OCI-LY3 (cell line): ENCODE results near the gene TRIM33.

Source experiments
- H2AFZ ChIP-seq: fragments of 200-600, 300-600 bp; shearing (Covaris generic); 2 replicates; pipeline ENCODE4 v1.6.0; 2014; ENCODE audit warnings: antibody characterized with exemption, low read depth, low read length
- H3K27ac ChIP-seq: fragments of 200-600, 300-600 bp; sonication (generic); 2 replicates; pipeline ENCODE4 v1.5.1; 2014; ENCODE audit warnings: mild to moderate bottlenecking, low read length, moderate library complexity, mixed read lengths
- H3K27me3 ChIP-seq: fragments of 200-600, 300-600 bp; sonication (generic); 2 replicates; pipeline ENCODE4 v1.6.1; 2014; ENCODE audit warnings: low read depth, low read length, mixed read lengths
- H3K36me3 ChIP-seq: fragments of 200-600, 300-600 bp; sonication (generic); replicated peaks from 2 replicates; pipeline ENCODE3; 2014; ENCODE audit warnings: low read depth, low read length, mixed read lengths
- H3K4me1 ChIP-seq: fragments of 300-600, 200-600 bp; sonication (generic); 2 replicates; pipeline ENCODE4 v1.6.1; 2014; ENCODE audit warnings: low read length, mixed read lengths
- H3K4me2 ChIP-seq: fragments of 200-600, 300-600 bp; sonication (generic); 2 replicates; pipeline ENCODE4 v1.6.1; 2014; ENCODE audit warnings: low read length, mixed read lengths
- H3K4me3 ChIP-seq: fragments of 300-600, 200-600 bp; sonication (generic); 2 replicates; pipeline ENCODE4 v1.5.1; 2014; ENCODE audit warnings: antibody characterized with exemption, mild to moderate bottlenecking, low read length, moderate library complexity
- H3K79me2 ChIP-seq: fragments of 300-600, 200-600 bp; shearing (Covaris generic); 2 replicates; pipeline ENCODE4 v1.6.1; 2014; ENCODE audit warnings: mild to moderate bottlenecking, low read length, mixed read lengths
- H3K9ac ChIP-seq: fragments of 300-600, 200-600 bp; shearing (Covaris generic); 2 replicates; pipeline ENCODE4 v1.6.0; 2014; ENCODE audit warnings: mild to moderate bottlenecking, low read length, moderate library complexity
- H3K9me3 ChIP-seq: fragments of 200-600, 300-600 bp; shearing (Covaris generic); 2 replicates; pipeline ENCODE4 v1.6.1; 2014; ENCODE audit warnings: low read length, mixed read lengths; ENCODE audit not compliant: insufficient read depth
- H4K20me1 ChIP-seq: fragments of 200-600, 300-600 bp; sonication (generic); 2 replicates; pipeline ENCODE4 v1.6.1; 2016; ENCODE audit warnings: low read length, mixed read lengths; ENCODE audit not compliant: insufficient read depth
- EZH2phosphoT487 ChIP-seq: fragments of 200-600 bp; shearing (Covaris generic); IDR thresholded peaks from 2 replicates; pipeline ENCODE4 v1.6.1; 2018; ENCODE audit warnings: antibody characterized with exemption, mixed run types, low read depth
- TF ChIP-seq, protein P1 (sequence below): fragments of 200-600, 300-600 bp; sonication (generic); IDR thresholded peaks from 2 replicates; pipeline ENCODE4 v1.5.1; 2014; ENCODE audit warnings: antibody characterized with exemption, low read length, low read depth

Gene TRIM33

GRCh38 chr1:114386129-114387009 is 124.6 kb downstream of the TRIM33 start:
- Histone ChIP-seq H3K4me2 (no peak overlapping the region), H3K27ac (no peak overlapping the region), H3K79me2 (no peaks in the 10 kb centered on the region), H3K36me3 (peaks cover 2% of the 10 kb centered on the region), H3K4me1 (no peaks in the 10 kb centered on the region), H4K20me1 (no peaks in the 10 kb centered on the region), H2AFZ (no peak overlapping the region), H3K9me3 (no peaks in the 10 kb centered on the region), H3K4me3 (no peak overlapping the region), H3K27me3 (no peaks in the 10 kb centered on the region), H3K9ac (no peak overlapping the region)
- no peak for TF ChIP-seq EZH2phosphoT487
- TF ChIP-seq, protein P1, sequence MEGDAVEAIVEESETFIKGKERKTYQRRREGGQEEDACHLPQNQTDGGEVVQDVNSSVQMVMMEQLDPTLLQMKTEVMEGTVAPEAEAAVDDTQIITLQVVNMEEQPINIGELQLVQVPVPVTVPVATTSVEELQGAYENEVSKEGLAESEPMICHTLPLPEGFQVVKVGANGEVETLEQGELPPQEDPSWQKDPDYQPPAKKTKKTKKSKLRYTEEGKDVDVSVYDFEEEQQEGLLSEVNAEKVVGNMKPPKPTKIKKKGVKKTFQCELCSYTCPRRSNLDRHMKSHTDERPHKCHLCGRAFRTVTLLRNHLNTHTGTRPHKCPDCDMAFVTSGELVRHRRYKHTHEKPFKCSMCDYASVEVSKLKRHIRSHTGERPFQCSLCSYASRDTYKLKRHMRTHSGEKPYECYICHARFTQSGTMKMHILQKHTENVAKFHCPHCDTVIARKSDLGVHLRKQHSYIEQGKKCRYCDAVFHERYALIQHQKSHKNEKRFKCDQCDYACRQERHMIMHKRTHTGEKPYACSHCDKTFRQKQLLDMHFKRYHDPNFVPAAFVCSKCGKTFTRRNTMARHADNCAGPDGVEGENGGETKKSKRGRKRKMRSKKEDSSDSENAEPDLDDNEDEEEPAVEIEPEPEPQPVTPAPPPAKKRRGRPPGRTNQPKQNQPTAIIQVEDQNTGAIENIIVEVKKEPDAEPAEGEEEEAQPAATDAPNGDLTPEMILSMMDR = no peak

DNA sequence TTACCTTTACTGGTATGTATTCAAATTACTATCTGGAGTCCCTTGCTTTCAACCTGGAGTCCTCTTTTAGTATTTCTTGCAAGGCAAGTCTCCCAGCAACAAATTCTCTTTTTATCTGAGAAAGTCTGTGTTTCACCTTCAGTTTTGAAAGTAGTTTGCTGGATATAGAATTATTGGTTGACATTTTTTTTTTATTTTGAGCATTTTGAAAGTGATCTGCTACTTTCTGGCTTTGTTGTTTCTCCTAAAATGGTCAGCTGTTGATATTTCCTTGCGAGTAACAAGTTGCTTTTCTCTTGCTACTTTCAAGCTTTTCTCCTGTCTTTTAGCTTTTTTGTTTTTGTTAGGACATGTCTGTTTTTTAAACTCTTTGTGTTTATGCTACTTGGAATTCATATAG is 126.1 kb downstream of the TRIM33 start:
- no peaks in the 10 kb centered on the region for H3K4me1 ChIP-seq
- no peaks in the 10 kb centered on the region for H4K20me1 ChIP-seq
- no peak overlapping the region for H3K27ac ChIP-seq
- peaks cover under 1% of the 10 kb centered on the region for H3K36me3 ChIP-seq
- H3K4me3 ChIP-seq = no peak overlapping the region
- TF ChIP-seq, protein P1 = no peak
- TF ChIP-seq EZH2phosphoT487 = no peak
- no peak overlapping the region for H2AFZ ChIP-seq
- H3K4me2 ChIP-seq = no peak overlapping the region
- H3K9ac ChIP-seq = no peak overlapping the region
- H3K9me3 ChIP-seq = no peaks in the 10 kb centered on the region
- no peaks in the 10 kb centered on the region for H3K79me2 ChIP-seq
- no peaks in the 10 kb centered on the region for H3K27me3 ChIP-seq

- H3K4me2 ChIP-seq = no peak overlapping the region
- TF ChIP-seq, protein P1 = no peak
- TF ChIP-seq EZH2phosphoT487 = no peak
- H3K27ac ChIP-seq = no peak overlapping the region
- H3K9me3 ChIP-seq = peaks cover 9% of the 10 kb centered on the region; the same call in 1 of the 2 replicates
- H3K4me3 ChIP-seq = no peak overlapping the region
- H3K36me3 ChIP-seq = no peaks in the 10 kb centered on the region
- no peaks in the 10 kb centered on the region for H4K20me1 ChIP-seq
- H3K27me3 ChIP-seq = no peaks in the 10 kb centered on the region
- H2AFZ ChIP-seq = no peak overlapping the region
- no peak overlapping the region for H3K9ac ChIP-seq
- H3K4me1 ChIP-seq = no peaks in the 10 kb centered on the region
- H3K79me2 ChIP-seq = no peaks in the 10 kb centered on the region
Observed at GRCh38 chr1:114379987-114380386, 131.0 kb downstream of the TRIM33 start.

DNA sequence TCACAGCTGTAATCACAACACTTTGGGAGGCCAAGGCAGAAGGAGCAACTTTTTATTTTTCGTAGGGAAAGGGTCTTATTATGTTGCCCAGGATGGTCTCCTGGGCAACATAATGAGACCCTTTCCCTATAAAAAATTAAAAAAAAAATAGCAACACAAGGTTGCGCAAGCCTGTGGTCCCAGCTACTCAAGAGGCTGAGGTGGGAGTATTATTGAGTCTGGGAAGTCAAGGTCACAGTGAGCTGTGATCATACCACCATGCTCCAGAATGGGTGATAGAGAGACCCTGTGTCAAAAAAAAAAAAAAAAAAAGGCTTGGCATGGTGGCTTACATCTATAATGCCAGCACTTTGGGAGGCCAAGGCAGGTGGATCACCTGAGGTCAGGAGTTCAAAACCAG is 131.6 kb downstream of the TRIM33 start:
- Histone ChIP-seq H3K4me3 (no peak overlapping the region), H3K27ac (no peak overlapping the region), H3K4me2 (no peak overlapping the region), H3K9me3 (peaks cover 9% of the 10 kb centered on the region; the same call in 1 of the 2 replicates), H2AFZ (no peak overlapping the region), H3K79me2 (no peaks in the 10 kb centered on the region), H3K4me1 (no peaks in the 10 kb centered on the region), H3K9ac (no peak overlapping the region), H3K36me3 (no peaks in the 10 kb centered on the region), H4K20me1 (no peaks in the 10 kb centered on the region), H3K27me3 (no peaks in the 10 kb centered on the region)
- TF ChIP-seq EZH2phosphoT487 = no peak
- TF ChIP-seq, protein P1 = no peak
